Body of pancreas (tissue), 4 donors: Measurements from ENCODE around the gene PARP11.

Experiments used
- CTCF ChIP-seq, 7 experiments: fragments of 450-650 bp in 4 of 7; fragments of 200-600 bp in 3 of 7; sonication (generic) in 3 of 7; IDR thresholded peaks; one replicate each; pipeline ENCODE4 v1.5.1; 2016 to 2019; ENCODE audit warnings: antibody characterized with exemption in 7 of 7
- POLR2A ChIP-seq, 3 donors: fragments of 450-650 bp; IDR thresholded peaks; one replicate each; pipeline ENCODE4 v1.6.1; 2016; ENCODE audit warnings: antibody characterized with exemption in 3 of 3, mild to moderate bottlenecking in 2 of 3

GRCh38 chr12:3881281-3881950 is 8.2 kb upstream of the PARP11 start:
- TF ChIP-seq CTCF (IDR thresholded peaks at IDR 0.05) (no peak), POLR2A (IDR thresholded peaks at IDR 0.05) (no peak)
